ENCODE results near the gene IFNB1.
A peak's percentile ranks its signal among the peaks of the same experiment; 100 is the strongest.

IFNB1 gene

GRCh38 chr9:21070171-21070571 is 7.6 kb downstream of the IFNB1 start:
- DNase-seq (ENCODE audit: low read depth): no peak

DNA sequence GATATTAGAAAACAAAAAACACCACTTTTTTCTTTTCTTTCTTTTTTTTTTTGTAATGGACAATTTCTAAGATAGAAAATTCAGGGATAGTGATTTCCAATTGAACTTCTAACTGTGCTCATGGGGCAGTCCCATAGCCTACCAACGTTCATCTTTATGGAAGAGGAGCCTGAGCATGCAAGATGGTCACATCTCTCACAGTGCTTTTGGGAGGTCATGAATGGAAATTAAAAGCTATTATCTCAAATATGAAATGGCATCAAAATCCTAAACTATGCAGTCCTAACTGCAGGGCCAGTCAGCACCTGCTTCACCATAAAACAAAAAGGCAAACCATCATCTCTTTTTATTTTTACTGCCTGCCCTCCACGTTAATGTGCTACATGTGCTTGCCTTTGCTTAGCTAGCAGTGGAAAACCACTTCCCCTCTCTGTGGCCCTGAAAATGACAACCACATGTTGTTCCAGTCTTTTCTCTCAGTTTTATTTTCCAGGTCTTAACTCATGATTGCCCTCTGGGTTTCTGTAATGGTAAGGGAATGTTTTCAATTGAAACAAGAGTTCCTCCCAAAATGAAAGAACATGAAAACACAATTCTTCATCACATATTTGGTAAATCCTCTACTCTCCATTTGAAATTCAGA is 16.7 kb downstream of the IFNB1 start:
- DNase-seq (ENCODE audit: low read depth): no peak

DNA sequence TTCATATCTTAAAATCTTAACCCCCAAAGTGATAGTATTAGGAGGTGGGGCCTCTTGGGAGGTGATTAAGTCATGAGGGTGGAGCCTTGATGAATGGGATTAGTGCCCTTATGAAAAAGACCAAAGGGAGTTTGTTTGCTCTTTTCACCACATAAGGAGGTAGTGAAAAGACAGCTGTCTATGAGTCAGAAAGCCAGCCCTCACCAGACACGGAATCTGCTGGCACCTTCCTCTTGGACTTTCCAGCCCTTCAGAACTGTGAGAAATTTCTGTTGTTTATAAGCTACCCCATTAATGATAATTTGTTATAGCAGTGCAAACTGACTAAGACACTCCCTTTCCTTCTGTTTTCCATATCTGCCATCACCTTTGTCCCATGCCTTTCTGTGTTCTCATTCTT is 20.8 kb downstream of the IFNB1 start:
- no peak for DNase-seq (ENCODE audit: low read depth)

GRCh38 chr9:21053851-21054250 is 23.9 kb downstream of the IFNB1 start:
- DNase-seq (ENCODE audit: low read depth): no peak

DNA sequence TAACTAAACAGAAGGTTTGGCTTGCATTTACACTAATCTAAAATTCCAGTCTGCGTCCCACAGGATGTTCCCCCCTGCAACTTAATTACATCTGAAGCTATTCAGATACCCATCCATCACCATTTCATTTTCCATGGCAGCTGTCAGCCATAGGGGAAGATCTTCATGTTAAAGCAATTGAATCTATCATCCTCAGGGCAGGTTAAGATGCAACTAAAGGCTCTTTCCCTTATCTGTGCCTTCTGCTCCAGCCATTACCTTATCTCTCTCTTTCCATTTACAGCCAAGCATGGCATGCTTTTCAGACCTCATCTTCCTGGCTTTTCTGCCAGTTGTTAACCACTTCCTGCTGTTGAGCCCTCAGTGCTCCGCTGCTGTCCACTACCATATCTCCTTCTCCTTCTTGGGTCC is 30.5 kb downstream of the IFNB1 start:
- no peak for DNase-seq (ENCODE audit: low read depth)

DNA sequence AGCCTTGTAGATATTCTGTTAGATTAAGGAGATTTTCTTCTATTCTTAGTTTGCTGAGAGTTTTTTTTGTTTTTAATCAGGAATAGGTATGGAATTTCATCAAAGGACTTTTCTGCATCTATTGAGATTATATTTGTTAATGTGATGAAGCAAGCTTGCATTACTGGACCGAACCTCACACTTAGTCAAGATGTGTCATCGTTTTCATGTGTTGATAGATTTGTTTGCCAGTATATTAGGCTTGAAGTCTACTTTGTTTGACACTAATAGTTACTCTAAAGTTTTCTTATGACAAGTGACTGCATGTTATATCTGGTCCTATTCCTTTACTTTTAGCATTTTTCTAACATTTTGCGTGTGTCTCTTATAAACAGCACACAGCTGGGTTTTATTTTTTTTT is 33.9 kb downstream of the IFNB1 start:
- no peak for DNase-seq (ENCODE audit: low read depth)

DNA sequence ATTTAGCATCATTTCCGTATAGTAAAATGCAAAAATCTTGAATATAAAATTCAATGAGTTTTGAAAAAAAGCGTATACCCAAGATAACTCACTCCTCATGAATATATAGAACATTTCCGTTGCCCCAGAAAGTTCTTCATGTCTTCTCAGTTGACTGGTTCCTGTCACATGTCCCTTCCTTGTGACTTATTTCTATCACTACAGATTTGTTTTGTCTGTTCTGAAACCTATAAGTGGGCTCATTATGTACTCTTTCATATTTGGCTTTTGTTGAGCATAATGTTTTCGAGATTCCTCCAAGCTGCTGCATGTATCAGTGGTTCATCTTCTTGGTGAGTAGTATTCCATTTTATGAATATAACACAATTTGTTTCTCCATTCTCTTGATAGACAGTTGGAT is 35.3 kb downstream of the IFNB1 start:
- no peak for DNase-seq (ENCODE audit: low read depth)

GRCh38 chr9:21039302-21039701 is 38.4 kb downstream of the IFNB1 start:
- DNase-seq (ENCODE audit: low read depth): no peak

- DNase-seq (ENCODE audit: low read depth): no peak
These were observed 40.5 kb downstream of the IFNB1 start for GRCh38 chr9:21037278-21037677.

GRCh38 chr9:21031808-21032183 is 45.9 kb downstream of the IFNB1 start:
- no peak for DNase-seq (ENCODE audit: low read depth)

GRCh38 chr9:21031091-21031807 is 46.5 kb downstream of the IFNB1 start, which contains the start of gene HACD4:
HACD4 (minus strand) TSS chr9:21031640; CDS start chr9:21031590, 50 bp downstream.
- DNase-seq (ENCODE audit: low read depth): peak; percentile 34

DNA sequence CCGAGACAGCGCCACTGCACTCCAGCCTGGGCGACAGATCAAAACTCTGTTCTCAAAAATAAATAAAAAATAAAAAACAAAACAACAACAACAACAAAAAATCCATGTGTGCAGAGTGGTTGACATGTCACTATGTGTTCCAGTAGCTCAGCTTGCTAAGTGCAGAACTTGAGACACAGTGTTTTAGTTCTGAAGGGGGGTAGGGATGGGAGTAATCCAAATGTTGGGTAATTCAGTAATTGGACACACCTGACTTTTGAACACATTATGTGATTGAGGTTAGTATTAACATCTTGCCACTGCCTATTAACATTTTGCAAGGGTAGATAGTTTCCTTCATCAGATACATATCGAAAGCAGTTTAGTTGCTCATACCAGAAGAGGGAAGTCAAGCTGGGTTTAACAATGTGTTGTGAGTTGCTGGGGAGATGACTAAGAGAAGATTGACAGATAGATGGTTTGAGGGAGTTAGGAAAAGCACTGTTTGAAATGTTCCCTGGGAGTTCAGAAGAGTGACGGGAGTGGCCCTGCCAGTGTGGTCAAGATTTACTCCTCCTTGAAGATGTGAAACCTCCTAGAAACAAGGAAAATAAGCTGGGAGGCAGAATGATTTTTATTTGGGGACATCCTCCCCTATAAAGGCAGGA is 47.2 kb downstream of the IFNB1 start:
- no peak for DNase-seq (ENCODE audit: low read depth)

- DNase-seq (ENCODE audit: low read depth): no peak
These were observed 48.1 kb downstream of the IFNB1 start for GRCh38 chr9:21029661-21030060.

DNA sequence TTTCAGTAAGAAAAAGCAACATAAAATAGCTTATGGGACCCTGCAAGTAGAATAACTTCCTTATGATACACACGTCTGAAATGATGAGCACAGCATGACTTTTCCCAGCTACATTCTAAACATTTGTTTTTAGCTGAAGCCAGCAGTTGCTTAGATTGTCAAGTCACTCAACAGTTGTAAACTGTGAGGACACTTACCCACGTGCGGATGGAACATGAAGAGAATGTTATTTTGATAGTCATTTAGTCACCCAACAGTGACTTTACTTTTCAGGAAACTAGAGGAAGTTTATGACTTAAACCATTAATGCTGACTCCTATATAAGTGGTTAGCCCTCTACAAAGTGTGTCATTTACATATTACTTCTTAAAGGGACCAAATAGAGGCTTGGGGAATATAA is 49.3 kb downstream of the IFNB1 start:
- DNase-seq (ENCODE audit: low read depth): no peak

GRCh38 chr9:21027295-21027694 is 50.4 kb downstream of the IFNB1 start:
- no peak for DNase-seq (ENCODE audit: low read depth)
